ENCODE data around the gene CORO1C. TPM values are rescaled to one million over a fixed set of nuclear protein-coding genes. Genes with fewer than 3 reads are reported as not detected.

CORO1C gene
- total and polyA plus RNA-seq, 9 of the 15 experiments (the other 6 are each of a cell fraction or from before 2014, with no cell fraction given) = 55.2 to 280 (median 150) TPM

- TF ChIP-seq MAZ (CRISPR knock-in tag; conservative IDR thresholded peaks at IDR 0.05 in 1 of 2, IDR thresholded peaks at IDR 0.05 in 1 of 2) (no peak), ELF4 (CRISPR knock-in tag; IDR thresholded peaks at IDR 0.05) (no peak), RB1 (IDR thresholded peaks at IDR 0.05; ENCODE audit: low read depth) (no peak)
These were observed 92.1 kb downstream of the CORO1C start (continued) for GRCh38 chr12:108638997-108639822.

- H3K27ac ChIP-seq (ENCODE audit: extremely low read depth, low read depth, low read length) = no peak overlapping the region
- intact Hi-C loops (cut with micrococcal nuclease) = no loop called here
- no peaks in the 10 kb centered on the region for H3K9me1 ChIP-seq (ENCODE audit: control insufficient read depth, insufficient read depth, low read length)
- peaks cover 4% of the 10 kb centered on the region; the same call in 1 of the 3 replicates for H3K79me2 ChIP-seq (ENCODE audit: control insufficient read depth, insufficient read depth, low read length)
- no peaks in the 10 kb centered on the region for H3K9me3 ChIP-seq (replicated peaks; ENCODE audit: control insufficient read depth, insufficient read depth, low read depth, low read length)
- ChIA-PET POLR2A (interaction anchor here (0.7 to 4.6 kb wide), 4 partner anchors 8 to 464 kb away, joined by 3 to 69 read pairs (median 8); no protein-coding TSS in a partner anchor), CTCF (ENCODE audit: low intra/inter-chr PET ratio) (no interaction called here)
- H3K36me3 ChIP-seq (ENCODE audit: control insufficient read depth, insufficient read depth, low read length) = peaks cover 27% of the 10 kb centered on the region; the same call in 2 of the 3 replicates
- in situ Hi-C loops (cut with MboI) = no loop called here
- H3K4me2 ChIP-seq (ENCODE audit: insufficient read depth, low read length) = no peak overlapping the region
- peaks cover 37 to 46% of the 10 kb centered on the region in 2 experiments for H3K4me1 ChIP-seq (replicated peaks in 1 of 2; ENCODE audit: control insufficient read depth in 2 of 2, insufficient read depth in 2 of 2, low read length in 2 of 2)
- no peaks in the 10 kb centered on the region for H3K27me3 ChIP-seq (ENCODE audit: control insufficient read depth in 2 of 2, insufficient read depth in 2 of 2, low read length in 2 of 2)
- BruUV-seq (replicated peaks) = no TSS peak
- ATAC-seq (no peak), FAIRE-seq (no peak), DNase-seq (ENCODE audit: extremely low read depth in 1 of 4, low spot score in 3 of 4) (no peak)
- WGBS (ENCODE audit: insufficient coverage, low coverage, missing lambda C conversion rate) = 76% methylated on average over 17 of the region's 18 CpGs
- no peak overlapping the region for H2AFZ ChIP-seq (ENCODE audit: low read depth, low read length)
- H4K20me1 ChIP-seq (replicated peaks; ENCODE audit: control insufficient read depth, insufficient read depth, low read length) = 0 out of 2 replicates have a peak, but pooled peaks cover 3% of the 10 kb centered on the region
- H3K4me3 ChIP-seq = no peak overlapping the region
- 0 out of 4 replicates have a peak overlapping the region, but pooled peaks of 1 of the 2 experiments have one; percentile 52 for H3K9ac ChIP-seq (ENCODE audit: insufficient read depth in 1 of 2, low read depth in 2 of 2, low read length in 2 of 2)
- TF ChIP-seq JUN (IDR thresholded peaks at IDR 0.05; ENCODE audit: borderline replicate concordance, low read depth, low read length) = no peak
- no peak for TF ChIP-seq JUN (CRISPR knock-in tag; IDR thresholded peaks at IDR 0.05; ENCODE audit: borderline replicate concordance)
- TF ChIP-seq, protein P1, sequence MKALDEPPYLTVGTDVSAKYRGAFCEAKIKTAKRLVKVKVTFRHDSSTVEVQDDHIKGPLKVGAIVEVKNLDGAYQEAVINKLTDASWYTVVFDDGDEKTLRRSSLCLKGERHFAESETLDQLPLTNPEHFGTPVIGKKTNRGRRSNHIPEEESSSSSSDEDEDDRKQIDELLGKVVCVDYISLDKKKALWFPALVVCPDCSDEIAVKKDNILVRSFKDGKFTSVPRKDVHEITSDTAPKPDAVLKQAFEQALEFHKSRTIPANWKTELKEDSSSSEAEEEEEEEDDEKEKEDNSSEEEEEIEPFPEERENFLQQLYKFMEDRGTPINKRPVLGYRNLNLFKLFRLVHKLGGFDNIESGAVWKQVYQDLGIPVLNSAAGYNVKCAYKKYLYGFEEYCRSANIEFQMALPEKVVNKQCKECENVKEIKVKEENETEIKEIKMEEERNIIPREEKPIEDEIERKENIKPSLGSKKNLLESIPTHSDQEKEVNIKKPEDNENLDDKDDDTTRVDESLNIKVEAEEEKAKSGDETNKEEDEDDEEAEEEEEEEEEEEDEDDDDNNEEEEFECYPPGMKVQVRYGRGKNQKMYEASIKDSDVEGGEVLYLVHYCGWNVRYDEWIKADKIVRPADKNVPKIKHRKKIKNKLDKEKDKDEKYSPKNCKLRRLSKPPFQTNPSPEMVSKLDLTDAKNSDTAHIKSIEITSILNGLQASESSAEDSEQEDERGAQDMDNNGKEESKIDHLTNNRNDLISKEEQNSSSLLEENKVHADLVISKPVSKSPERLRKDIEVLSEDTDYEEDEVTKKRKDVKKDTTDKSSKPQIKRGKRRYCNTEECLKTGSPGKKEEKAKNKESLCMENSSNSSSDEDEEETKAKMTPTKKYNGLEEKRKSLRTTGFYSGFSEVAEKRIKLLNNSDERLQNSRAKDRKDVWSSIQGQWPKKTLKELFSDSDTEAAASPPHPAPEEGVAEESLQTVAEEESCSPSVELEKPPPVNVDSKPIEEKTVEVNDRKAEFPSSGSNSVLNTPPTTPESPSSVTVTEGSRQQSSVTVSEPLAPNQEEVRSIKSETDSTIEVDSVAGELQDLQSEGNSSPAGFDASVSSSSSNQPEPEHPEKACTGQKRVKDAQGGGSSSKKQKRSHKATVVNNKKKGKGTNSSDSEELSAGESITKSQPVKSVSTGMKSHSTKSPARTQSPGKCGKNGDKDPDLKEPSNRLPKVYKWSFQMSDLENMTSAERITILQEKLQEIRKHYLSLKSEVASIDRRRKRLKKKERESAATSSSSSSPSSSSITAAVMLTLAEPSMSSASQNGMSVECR (CRISPR knock-in tag; IDR thresholded peaks at IDR 0.05) = no peak
- TF ChIP-seq GTF2F1 (IDR thresholded peaks at IDR 0.05; ENCODE audit: low read depth, low read length) = no peak
- TF ChIP-seq, protein P2, sequence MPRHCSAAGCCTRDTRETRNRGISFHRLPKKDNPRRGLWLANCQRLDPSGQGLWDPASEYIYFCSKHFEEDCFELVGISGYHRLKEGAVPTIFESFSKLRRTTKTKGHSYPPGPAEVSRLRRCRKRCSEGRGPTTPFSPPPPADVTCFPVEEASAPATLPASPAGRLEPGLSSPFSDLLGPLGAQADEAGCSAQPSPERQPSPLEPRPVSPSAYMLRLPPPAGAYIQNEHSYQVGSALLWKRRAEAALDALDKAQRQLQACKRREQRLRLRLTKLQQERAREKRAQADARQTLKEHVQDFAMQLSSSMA (CRISPR knock-in tag; IDR thresholded peaks at IDR 0.05) = no peak
- no peak for TF ChIP-seq FUS (optimal IDR thresholded peaks at IDR 0.05; ENCODE audit: low read depth, low read length)
These were observed 93.0 kb downstream of the CORO1C start for GRCh38 chr12:108638141-108638827.
